Measurements from ENCODE around the gene RNF224. TPM values are rescaled to one million over a fixed set of nuclear protein-coding genes. Genes with fewer than 3 reads are reported as not detected.

RNF224 gene
- total RNA-seq, 1 donor from 2014 or later = not detected

DNA sequence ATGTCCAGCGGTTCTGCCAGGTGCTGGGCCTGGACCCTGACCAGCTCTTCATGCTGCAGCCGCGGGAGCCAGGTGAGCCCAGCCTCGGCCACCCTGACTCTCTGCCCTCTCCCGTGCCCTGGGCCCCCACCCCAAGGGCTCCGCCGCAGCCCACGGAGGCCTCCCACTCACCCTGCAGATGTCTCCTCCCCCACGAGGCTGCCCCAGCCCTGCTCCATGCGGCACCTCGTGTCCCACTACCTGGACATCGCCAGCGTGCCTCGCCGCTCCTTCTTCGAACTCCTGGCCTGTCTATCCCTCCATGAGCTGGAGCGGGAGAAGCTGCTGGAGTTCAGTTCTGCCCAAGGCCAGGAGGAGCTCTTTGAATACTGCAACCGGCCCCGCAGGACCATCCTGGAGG is 12.7 kb upstream of the RNF224 start:
- no peak overlapping the region for H3K4me3 ChIP-seq (ENCODE audit: low read depth, low read length)
- H3K36me3 ChIP-seq (ENCODE audit: control insufficient read depth, insufficient read depth, low read length) = no peaks in the 10 kb centered on the region
- TF ChIP-seq CTCF (IDR thresholded peaks at IDR 0.05; ENCODE audit: insufficient read depth, low read length, poor library complexity, severe bottlenecking) = no peak
- no peaks in the 10 kb centered on the region for H3K27me3 ChIP-seq (ENCODE audit: control insufficient read depth, insufficient read depth, low read length)
- DNase-seq (ENCODE audit: low read depth) = no peak

DNA sequence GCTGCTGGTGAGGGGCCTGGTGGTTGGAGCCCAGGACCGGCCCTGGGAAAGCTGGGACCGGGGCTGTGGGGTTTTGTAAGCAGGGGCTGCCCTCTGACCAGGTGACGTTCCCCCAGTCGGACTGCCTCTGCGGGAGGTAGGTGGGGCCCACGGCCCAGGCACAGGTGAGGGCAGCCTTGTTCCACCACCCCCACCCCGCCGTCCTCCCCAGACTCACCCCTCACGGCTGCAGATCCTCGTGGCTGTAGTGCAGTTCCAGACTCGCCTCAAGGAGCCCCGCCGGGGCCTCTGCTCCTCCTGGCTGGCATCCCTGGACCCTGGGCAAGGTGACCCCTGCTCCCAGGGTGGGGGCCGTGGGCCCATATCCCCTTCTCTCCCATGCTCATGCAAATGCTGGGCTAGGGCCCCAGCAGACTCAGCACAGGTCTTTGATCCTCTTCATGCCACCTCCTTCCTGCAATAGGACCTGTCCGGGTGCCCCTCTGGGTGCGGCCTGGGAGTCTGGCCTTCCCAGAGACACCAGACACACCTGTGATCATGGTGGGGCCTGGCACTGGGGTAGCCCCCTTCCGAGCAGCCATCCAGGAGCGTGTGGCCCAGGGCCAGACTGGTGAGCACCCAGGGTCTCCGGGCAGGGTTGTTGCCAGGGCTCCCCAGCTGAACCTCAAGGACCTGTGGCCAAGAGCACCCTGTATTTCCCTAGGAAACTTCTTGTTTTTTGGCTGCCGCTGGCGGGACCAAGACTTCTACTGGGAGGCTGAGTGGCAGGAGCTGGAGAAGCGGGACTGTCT is 11.9 kb upstream of the RNF224 start:
- no peak for TF ChIP-seq CTCF (IDR thresholded peaks at IDR 0.05; ENCODE audit: insufficient read depth, low read length, poor library complexity, severe bottlenecking)
- H3K36me3 ChIP-seq (ENCODE audit: control insufficient read depth, insufficient read depth, low read length) = no peaks in the 10 kb centered on the region

DNA sequence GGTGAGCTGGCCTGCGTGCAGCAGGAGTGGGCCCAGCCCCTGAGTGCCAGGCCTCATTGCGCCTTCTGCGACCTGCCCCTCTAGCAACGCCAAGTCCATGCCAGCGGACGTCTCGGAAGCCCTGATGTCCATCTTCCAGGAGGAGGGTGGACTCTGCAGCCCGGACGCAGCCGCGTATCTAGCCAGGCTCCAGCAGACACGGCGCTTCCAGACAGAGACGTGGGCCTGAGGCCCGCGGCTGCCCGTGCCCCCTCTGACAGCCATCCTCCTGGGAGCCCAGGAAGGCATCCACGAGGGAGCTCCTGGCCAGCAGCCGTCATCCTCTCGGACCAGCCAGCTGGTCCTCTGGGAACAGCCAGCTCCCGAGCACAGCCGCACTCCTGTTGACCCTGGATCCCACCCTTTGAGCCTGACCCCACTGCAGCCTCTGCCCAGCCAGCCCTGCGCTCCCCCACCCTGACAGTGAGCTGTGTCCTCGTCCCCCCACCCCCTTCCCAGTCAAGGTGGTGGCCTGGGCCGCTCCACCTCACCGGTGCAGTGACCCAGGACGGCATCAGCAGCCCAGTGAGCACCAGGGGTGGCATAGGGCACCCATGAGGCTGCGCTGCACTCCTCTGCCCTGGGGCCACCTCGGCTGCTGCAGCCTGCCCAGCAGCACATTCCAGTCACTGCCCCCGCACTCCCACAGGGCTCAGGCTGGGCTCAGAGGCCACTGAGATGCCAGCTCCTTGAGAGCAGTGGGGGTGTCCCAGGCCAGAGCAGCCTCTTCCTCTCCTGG is 10.9 kb upstream of the RNF224 start:
- DNase-seq (ENCODE audit: low read depth) = no peak
- Histone ChIP-seq H3K36me3 (ENCODE audit: control insufficient read depth, insufficient read depth, low read length) (no peaks in the 10 kb centered on the region), H3K4me3 (ENCODE audit: low read depth, low read length) (no peak overlapping the region), H3K27me3 (ENCODE audit: control insufficient read depth, insufficient read depth, low read length) (no peaks in the 10 kb centered on the region)
- no peak for TF ChIP-seq CTCF (IDR thresholded peaks at IDR 0.05; ENCODE audit: insufficient read depth, low read length, poor library complexity, severe bottlenecking)

More for the DNA sequence above, 11.9 kb upstream of the RNF224 start:
- DNase-seq (ENCODE audit: low read depth) = no peak
- Histone ChIP-seq H3K4me3 (ENCODE audit: low read depth, low read length) (no peak overlapping the region), H3K27me3 (ENCODE audit: control insufficient read depth, insufficient read depth, low read length) (no peaks in the 10 kb centered on the region)

DNA sequence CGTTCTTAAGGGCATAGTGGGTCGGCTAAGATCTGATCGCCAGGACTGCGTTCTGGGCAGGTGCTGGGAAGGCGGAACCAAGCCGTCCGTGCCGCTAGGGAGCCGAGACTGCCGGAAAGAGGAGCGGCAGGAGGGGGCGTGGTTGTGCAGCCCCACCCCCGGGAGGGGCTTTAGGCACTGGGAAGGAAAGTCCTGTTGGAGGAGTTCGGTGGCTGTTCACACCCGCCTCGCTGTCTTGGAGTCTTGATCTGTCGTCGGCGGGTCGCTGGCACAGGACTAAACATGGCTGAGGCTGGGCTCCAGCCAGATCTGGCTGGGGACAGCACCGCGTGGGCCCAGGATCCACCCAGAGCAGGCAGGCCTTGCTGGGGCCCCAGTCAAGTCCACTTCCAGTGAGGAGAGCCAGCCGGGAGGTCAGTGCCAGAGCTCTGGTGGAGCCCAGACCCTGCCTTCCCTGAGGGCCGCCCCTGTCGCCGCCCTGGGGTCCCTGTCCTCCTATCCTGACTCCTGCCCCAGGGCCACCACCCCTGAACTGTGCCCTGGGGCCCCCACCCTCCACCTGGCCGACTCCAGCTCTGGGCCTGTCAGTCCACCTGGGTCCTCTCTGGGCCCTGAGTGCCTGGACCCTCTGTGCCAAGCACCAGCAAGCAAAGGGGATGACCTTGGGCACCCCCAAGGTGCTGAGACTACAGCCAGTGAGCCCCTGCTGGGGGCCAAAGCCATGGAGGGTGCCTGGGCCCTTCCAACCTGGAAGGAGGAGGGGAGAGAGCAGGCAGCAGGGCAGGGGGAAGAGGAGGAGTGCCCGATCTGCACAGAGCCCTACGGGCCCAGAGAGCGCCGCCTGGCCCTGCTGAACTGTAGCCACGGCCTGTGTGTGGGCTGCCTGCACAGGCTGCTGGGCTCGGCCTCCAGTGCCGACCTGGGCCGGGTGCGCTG is 9.8 kb upstream of the RNF224 start:
- no peak overlapping the region for H3K4me3 ChIP-seq (ENCODE audit: low read depth, low read length)
- no peak for TF ChIP-seq CTCF (IDR thresholded peaks at IDR 0.05; ENCODE audit: insufficient read depth, low read length, poor library complexity, severe bottlenecking)
- no peak for DNase-seq (ENCODE audit: low read depth)
- no peaks in the 10 kb centered on the region for H3K36me3 ChIP-seq (ENCODE audit: control insufficient read depth, insufficient read depth, low read length)
- no peaks in the 10 kb centered on the region for H3K27me3 ChIP-seq (ENCODE audit: control insufficient read depth, insufficient read depth, low read length)

DNA sequence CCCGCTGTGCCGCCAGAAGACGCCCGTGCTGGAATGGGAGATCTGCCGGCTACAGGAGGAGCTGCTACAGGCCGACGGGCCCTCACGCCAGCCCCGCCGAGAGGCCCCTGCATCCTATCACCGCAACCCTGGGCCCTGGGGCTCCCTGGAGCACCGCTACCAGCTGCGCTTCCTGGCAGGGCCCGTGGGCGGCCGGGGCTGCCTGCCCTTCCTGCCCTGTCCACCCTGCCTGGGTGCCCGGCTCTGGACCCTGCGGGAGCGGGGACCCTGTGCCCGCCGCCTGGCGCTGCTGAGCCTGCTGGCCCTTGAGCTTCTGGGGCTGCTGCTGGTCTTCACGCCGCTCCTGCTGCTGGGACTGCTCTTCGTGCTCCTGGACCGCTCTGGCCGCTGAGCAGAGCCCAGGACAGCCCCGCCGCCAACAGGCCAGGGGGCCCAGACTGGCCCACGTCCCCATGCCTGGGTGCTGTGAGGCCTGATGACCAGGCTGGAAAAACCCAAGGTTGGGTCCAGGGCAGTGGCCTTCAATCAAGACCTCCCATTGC is 9.0 kb upstream of the RNF224 start:
- Histone ChIP-seq H3K27me3 (ENCODE audit: control insufficient read depth, insufficient read depth, low read length) (no peaks in the 10 kb centered on the region), H3K4me3 (ENCODE audit: low read depth, low read length) (no peak overlapping the region), H3K36me3 (ENCODE audit: control insufficient read depth, insufficient read depth, low read length) (no peaks in the 10 kb centered on the region)
- no peak for DNase-seq (ENCODE audit: low read depth)
- no peak for TF ChIP-seq CTCF (IDR thresholded peaks at IDR 0.05; ENCODE audit: insufficient read depth, low read length, poor library complexity, severe bottlenecking)

All from kidney epithelial cell (primary cell).